Activated naive CD4-positive, alpha-beta T cell treated with anti-CD3 and anti-CD28 coated beads for 36 hours (primary cell): Measurements from ENCODE around the gene CRYZL1. TPM values are rescaled to one million over a fixed set of nuclear protein-coding genes. Genes with fewer than 3 reads are reported as not detected.
"Not testable (repeated sequence)": the region's sequence is repeated elsewhere in the genome, so short reads cannot be mapped to it uniquely, and the experiment has no call there.

Source experiments
- CTCF ChIA-PET: fragments of 350-600 bp; sonication (Branson Sonifier 250); formaldehyde crosslinking; loops from one replicate; lab custom pipeline; 2021; ENCODE audit warnings: antibody characterized with exemption; lab: Charles Lee
- DNase-seq: peaks from one replicate; pipeline ENCODE4 v3.0.0-alpha.2; 2020
- H3K27ac Mint-ChIP-seq: one replicate; pipeline ENCODE4 v1.8.0; 2021; ENCODE audit warnings: mild to moderate bottlenecking, mixed read lengths
- H3K27me3 Mint-ChIP-seq: one replicate; pipeline ENCODE4 v1.8.0; 2021; ENCODE audit warnings: low read depth, mixed read lengths
- H3K36me3 Mint-ChIP-seq: one replicate; pipeline ENCODE4 v1.8.0; 2021; ENCODE audit warnings: low read depth, mixed read lengths
- H3K4me1 Mint-ChIP-seq: one replicate; pipeline ENCODE4 v1.8.0; 2021; ENCODE audit warnings: low read depth, mixed read lengths
- H3K4me3 Mint-ChIP-seq: one replicate; pipeline ENCODE4 v1.8.0; 2021; ENCODE audit warnings: mild to moderate bottlenecking, moderate library complexity, mixed read lengths
- H3K9me3 Mint-ChIP-seq: one replicate; pipeline ENCODE4 v1.8.0; 2021; ENCODE audit warnings: mixed read lengths
- intact Hi-C: fragments of 100-400 bp; cut with micrococcal nuclease; formaldehyde crosslinking; loops from one replicate; pipeline ENCODE4 v1.15.1; 2023
- total RNA-seq, 2 experiments: library from RNA; stranded (reverse); gene quantifications; one replicate each; pipeline ENCODE4 v1.2.3, GENCODE V29; 2021

Gene CRYZL1
- 10 to 100 TPM; 30.3 to 32.7 TPM for total RNA-seq

- H3K9me3 Mint-ChIP-seq = no peaks in the 10 kb centered on the region
Observed at GRCh38 chr21:33641352-33642026, at the start of gene CRYZL1. TSS of gene CRYZL1 (minus strand) at chr21:33641741. CDS start at chr21:33631551, 10,190 bp downstream.

GRCh38 chr21:33690874-33691273, 49.3 kb upstream of the CRYZL1 start:
- CTCF ChIA-PET = no interaction called here
- Mint-ChIP-seq H3K9me3 (no peaks in the 10 kb centered on the region), H3K27me3 (no peaks in the 10 kb centered on the region), H3K4me3 (no peak overlapping the region), H3K27ac (no peak overlapping the region), H3K36me3 (no peaks in the 10 kb centered on the region), H3K4me1 (no peaks in the 10 kb centered on the region)
- no peak for DNase-seq
- intact Hi-C loops = no loop called here

More at GRCh38 chr21:33641352-33642026, at the start of gene CRYZL1:
- CTCF ChIA-PET = no interaction called here
- Mint-ChIP-seq H3K27me3 (peaks cover 17% of the 10 kb centered on the region), H3K27ac (peak within 1 kb of the TSS; percentile 94), H3K4me3 (peak within 1 kb of the TSS; percentile 91), H3K36me3 (peaks cover 4% of the 10 kb centered on the region), H3K4me1 (peaks cover 21% of the 10 kb centered on the region)
- intact Hi-C loops = loop anchor here (1.0 to 10.0 kb wide), 13 partner anchors 53 to 974 kb away; partner anchors contain the start of genes ATP5PO, DNAJC28, DONSON and GART
- peak; percentile 100 for DNase-seq

GRCh38 chr21:33688353-33688752, 46.8 kb upstream of the CRYZL1 start:
- Mint-ChIP-seq H3K9me3 (no peaks in the 10 kb centered on the region), H3K4me1 (no peaks in the 10 kb centered on the region), H3K27ac (no peak overlapping the region), H3K27me3 (peaks cover 2% of the 10 kb centered on the region), H3K4me3 (no peak overlapping the region), H3K36me3 (no peaks in the 10 kb centered on the region)
- CTCF ChIA-PET = no interaction called here
- intact Hi-C loops = no loop called here
- no peak for DNase-seq

- no peaks in the 10 kb centered on the region for H3K9me3 Mint-ChIP-seq
- H3K27me3 Mint-ChIP-seq = peaks cover 4% of the 10 kb centered on the region
- H3K4me3 Mint-ChIP-seq = no peak overlapping the region
- CTCF ChIA-PET = interaction anchor here (0.6 to 0.7 kb wide), 2 partner anchors 36 to 1259 kb away, joined by 3 to 5 read pairs; no protein-coding TSS in a partner anchor
- intact Hi-C loops = no loop called here
- no peak for DNase-seq
- H3K4me1 Mint-ChIP-seq = no peaks in the 10 kb centered on the region
- no peaks in the 10 kb centered on the region for H3K36me3 Mint-ChIP-seq
- no peak overlapping the region for H3K27ac Mint-ChIP-seq
Observed at GRCh38 chr21:33687634-33688033, 46.1 kb upstream of the CRYZL1 start.

- intact Hi-C loops = no loop called here
- no peak overlapping the region for H3K4me3 Mint-ChIP-seq
- no peaks in the 10 kb centered on the region for H3K4me1 Mint-ChIP-seq
- DNase-seq = no peak
- H3K9me3 Mint-ChIP-seq = no peaks in the 10 kb centered on the region
- H3K36me3 Mint-ChIP-seq = no peaks in the 10 kb centered on the region
- H3K27ac Mint-ChIP-seq = no peak overlapping the region
- H3K27me3 Mint-ChIP-seq = peaks cover 5% of the 10 kb centered on the region
- CTCF ChIA-PET = interaction anchor here (0.6 kb wide), 1 partner anchor 130 kb away, joined by 4 read pairs; no protein-coding TSS in a partner anchor
Observed at GRCh38 chr21:33686386-33686785, 44.8 kb upstream of the CRYZL1 start.

GRCh38 chr21:33685613-33686197, 44.2 kb upstream of the CRYZL1 start:
- no peaks in the 10 kb centered on the region for H3K36me3 Mint-ChIP-seq
- intact Hi-C loops = no loop called here
- CTCF ChIA-PET = no interaction called here

GRCh38 chr21:33684923-33685560, 43.5 kb upstream of the CRYZL1 start:
- Mint-ChIP-seq H3K9me3 (no peaks in the 10 kb centered on the region), H3K36me3 (no peaks in the 10 kb centered on the region), H3K27ac (no peak overlapping the region), H3K4me3 (no peak overlapping the region), H3K27me3 (peaks cover 5% of the 10 kb centered on the region), H3K4me1 (no peaks in the 10 kb centered on the region)
- no peak for DNase-seq
- CTCF ChIA-PET = interaction anchor here (0.7 kb wide), 1 partner anchor 32 kb away, joined by 3 read pairs; no protein-coding TSS in a partner anchor
- intact Hi-C loops = no loop called here

More at GRCh38 chr21:33685613-33686197, 44.2 kb upstream of the CRYZL1 start:
- no peak overlapping the region for H3K27ac Mint-ChIP-seq
- H3K9me3 Mint-ChIP-seq = no peaks in the 10 kb centered on the region
- no peak overlapping the region for H3K4me3 Mint-ChIP-seq
- H3K27me3 Mint-ChIP-seq = peaks cover 5% of the 10 kb centered on the region
- H3K4me1 Mint-ChIP-seq = no peaks in the 10 kb centered on the region
- no peak for DNase-seq

- Mint-ChIP-seq H3K27ac (no peak overlapping the region), H3K9me3 (no peaks in the 10 kb centered on the region), H3K4me1 (no peaks in the 10 kb centered on the region), H3K4me3 (no peak overlapping the region), H3K36me3 (no peaks in the 10 kb centered on the region), H3K27me3 (peaks cover 5% of the 10 kb centered on the region)
- no peak for DNase-seq
- CTCF ChIA-PET = interaction anchor here (0.7 kb wide), 1 partner anchor 31 kb away, joined by 3 read pairs; no protein-coding TSS in a partner anchor
- intact Hi-C loops = no loop called here
Observed at GRCh38 chr21:33684068-33684467, 42.5 kb upstream of the CRYZL1 start.

GRCh38 chr21:33682992-33683627, 41.6 kb upstream of the CRYZL1 start:
- intact Hi-C loops = no loop called here
- Mint-ChIP-seq H3K36me3 (no peaks in the 10 kb centered on the region), H3K9me3 (no peaks in the 10 kb centered on the region), H3K27me3 (peaks cover 5% of the 10 kb centered on the region), H3K27ac (no peak overlapping the region), H3K4me3 (no peak overlapping the region), H3K4me1 (no peaks in the 10 kb centered on the region)
- CTCF ChIA-PET = interaction anchor here (1.1 kb wide), 1 partner anchor 26 kb away, joined by 3 read pairs; no protein-coding TSS in a partner anchor
- no peak for DNase-seq

- peaks cover 5% of the 10 kb centered on the region for H3K27me3 Mint-ChIP-seq
- H3K36me3 Mint-ChIP-seq = no peaks in the 10 kb centered on the region
- H3K27ac Mint-ChIP-seq = no peak overlapping the region
- H3K4me3 Mint-ChIP-seq = no peak overlapping the region
- H3K9me3 Mint-ChIP-seq = no peaks in the 10 kb centered on the region
- intact Hi-C loops = no loop called here
- DNase-seq = no peak
- no peaks in the 10 kb centered on the region for H3K4me1 Mint-ChIP-seq
- CTCF ChIA-PET = no interaction called here
Observed at GRCh38 chr21:33680870-33681269, 39.3 kb upstream of the CRYZL1 start.

- intact Hi-C loops = no loop called here
- H3K9me3 Mint-ChIP-seq = no peaks in the 10 kb centered on the region
- H3K36me3 Mint-ChIP-seq = no peaks in the 10 kb centered on the region
- no peaks in the 10 kb centered on the region for H3K4me1 Mint-ChIP-seq
- H3K27ac Mint-ChIP-seq = no peak overlapping the region
- CTCF ChIA-PET = no interaction called here
- H3K27me3 Mint-ChIP-seq = no peaks in the 10 kb centered on the region
- no peak for DNase-seq
- H3K4me3 Mint-ChIP-seq = no peak overlapping the region
Observed at GRCh38 chr21:33677450-33677849, 35.9 kb upstream of the CRYZL1 start.

- H3K4me3 Mint-ChIP-seq, H3K36me3 Mint-ChIP-seq, H3K9me3 Mint-ChIP-seq, H3K27ac Mint-ChIP-seq, DNase-seq, intact Hi-C loops, H3K27me3 Mint-ChIP-seq, H3K4me1 Mint-ChIP-seq: not testable (repeated sequence)
- CTCF ChIA-PET = interaction anchor here (0.6 kb wide), 1 partner anchor 899 kb away, joined by 3 read pairs; no protein-coding TSS in a partner anchor
Observed at GRCh38 chr21:33676666-33677065, 35.1 kb upstream of the CRYZL1 start.
